A549 (cell line): ENCODE results near the gene CATSPERE. TPM values are rescaled to one million over a fixed set of nuclear protein-coding genes. Genes with fewer than 3 reads are reported as not detected.

Experiments used
- ATAC-seq, 2 experiments: fragments of 200-7000 bp in 1 of 2; fragments of >200 bp in 1 of 2; cut with Nextera tagmentation in 1 of 2; cut with Tn5 transposase in 1 of 2; 3 replicates each; pipeline versions ENCODE4 v1.8.0 to v1.9.1; 2018 to 2020; ENCODE audit warnings: mild to moderate bottlenecking in 1 of 2, moderate library complexity in 1 of 2
- CTCF ChIA-PET: fragments of 300-600 bp; sonication (Branson Sonifier 250); formaldehyde crosslinking; extraction: SDS; loops from one replicate; lab custom pipeline; 2021; ENCODE audit warnings: antibody characterized with exemption, inconsistent platforms; lab: Yijun Ruan, JAX
- POLR2A ChIA-PET: fragments of 350-600 bp; formaldehyde crosslinking; extraction: SDS; loops from one replicate; lab custom pipeline; 2021; ENCODE audit warnings: antibody characterized with exemption, inconsistent platforms; lab: Yijun Ruan, JAX
- DNase-seq, 2 experiments: peaks; one replicate each; pipeline versions ENCODE4 v3.0.0 to v3.0.0-alpha.2; 2011 to 2016; ENCODE audit warnings: low read depth in 1 of 2, low spot score in 1 of 2
- FAIRE-seq: peaks from 2 replicates; lab custom pipeline; 2011; peaks lifted over from hg19 to GRCh38; lab: Jason Lieb, UNC
- H3K27ac ChIP-seq, 2 experiments: fragments of >200 bp; sonication (Bioruptor Twin); formaldehyde crosslinking; 3 replicates each; pipeline ENCODE4 v1.5.1; 2016 to 2017
- H3K4me1 ChIP-seq: fragments of >200 bp; sonication (Bioruptor Twin); formaldehyde crosslinking; 3 replicates; pipeline ENCODE4 v1.6.1; 2016
- H3K4me2 ChIP-seq: fragments of >200 bp; sonication (Bioruptor Twin); formaldehyde crosslinking; 3 replicates; pipeline ENCODE4 v1.6.1; 2016
- H3K4me3 ChIP-seq: fragments of >200 bp; sonication (Bioruptor Twin); formaldehyde crosslinking; 3 replicates; pipeline ENCODE4 v1.5.1; 2016
- H3K9me3 ChIP-seq: fragments of >200 bp; sonication (Bioruptor Twin); formaldehyde crosslinking; 3 replicates; pipeline ENCODE4 v1.6.1; 2016
- ATOH8 ChIP-seq: fragments of 250-450 bp; sonication (Bioruptor Pico); IDR thresholded peaks from 2 replicates; pipeline ENCODE4 v1.5.0; 2020; ENCODE audit warnings: low read depth, mild to moderate bottlenecking, moderate library complexity
- BCL3 ChIP-seq: fragments of >200 bp; sonication (Bioruptor Twin); formaldehyde crosslinking; IDR thresholded peaks from 3 replicates; pipeline ENCODE4 v1.6.1; 2016
- BHLHE40 ChIP-seq: IDR thresholded peaks from 2 replicates; pipeline ENCODE4 v1.6.1; 2012; ENCODE audit warnings: low read depth, low read length, inconsistent platforms
- CBX2 ChIP-seq: fragments of 200-600 bp; sonication (generic); IDR thresholded peaks from 2 replicates; pipeline ENCODE4 v1.6.1; 2016; ENCODE audit warnings: low read depth, mild to moderate bottlenecking, borderline replicate concordance
- CEBPB ChIP-seq, 2 experiments: fragments of >200 bp in 1 of 2; sonication (Bioruptor Twin) in 1 of 2; formaldehyde crosslinking in 1 of 2; IDR thresholded peaks; 2 replicates each; pipeline ENCODE4 v1.6.1; 2012 to 2016
- CHD2 ChIP-seq: fragments of 150-350 bp; IDR thresholded peaks from 2 replicates; pipeline ENCODE4 v1.6.1; 2014; ENCODE audit warnings: low read length; ENCODE audit not compliant: partially characterized antibody
- CHD4 ChIP-seq: fragments of 200-600 bp; sonication (generic); IDR thresholded peaks from 2 replicates; pipeline ENCODE4 v1.6.1; 2016; ENCODE audit warnings: antibody characterized with exemption, mild to moderate bottlenecking, borderline replicate concordance
- E2F6 ChIP-seq: IDR thresholded peaks from 2 replicates; pipeline ENCODE4 v1.6.1; 2012; ENCODE audit warnings: low read depth, borderline replicate concordance
- ESRRA ChIP-seq: fragments of 150-350 bp; IDR thresholded peaks from 2 replicates; pipeline ENCODE4 v1.6.1; 2014; ENCODE audit warnings: mild to moderate bottlenecking, low read length, borderline replicate concordance
- FOXS1 ChIP-seq: fragments of 250-450 bp; sonication (Bioruptor Pico); IDR thresholded peaks from 2 replicates; pipeline ENCODE4 v1.5.0; 2020; ENCODE audit warnings: mild to moderate bottlenecking, moderate library complexity
- HMGXB4 ChIP-seq: fragments of 250-450 bp; sonication (Bioruptor Pico); IDR thresholded peaks from 2 replicates; pipeline ENCODE4 v1.5.0; 2021; ENCODE audit warnings: mild to moderate bottlenecking, moderate library complexity, borderline replicate concordance
- HOXB5 ChIP-seq: fragments of 250-450 bp; sonication (Bioruptor Pico); IDR thresholded peaks from 2 replicates; pipeline ENCODE4 v1.5.0; 2020; ENCODE audit warnings: mild to moderate bottlenecking, moderate library complexity
- JUN ChIP-seq, 2 experiments: fragments of >200 bp; sonication (Bioruptor Twin); formaldehyde crosslinking; IDR thresholded peaks; 2 replicates in 1 of 2; 3 replicates in 1 of 2; pipeline ENCODE4 v1.6.1; 2016 to 2017
- MAFK ChIP-seq: fragments of 450-650 bp; IDR thresholded peaks from 2 replicates; pipeline ENCODE4 v1.6.1; 2014; ENCODE audit not compliant: partially characterized antibody
- MAX ChIP-seq: IDR thresholded peaks from 2 replicates; pipeline ENCODE4 v1.6.1; 2012
- MYC ChIP-seq: IDR thresholded peaks from 2 replicates; pipeline ENCODE4 v1.6.1; 2012; ENCODE audit warnings: mild to moderate bottlenecking, inconsistent platforms, low read length, improper control_type of control experiment, borderline replicate concordance
- NPAS2 ChIP-seq: fragments of 250-450 bp; sonication (Bioruptor Pico); IDR thresholded peaks from 2 replicates; pipeline ENCODE4 v1.8.0; 2022; ENCODE audit warnings: mild to moderate bottlenecking, moderate library complexity, borderline replicate concordance
- PHF8 ChIP-seq: fragments of 200-600 bp; sonication (generic); IDR thresholded peaks from 2 replicates; pipeline ENCODE4 v1.6.1; 2016; ENCODE audit warnings: low read depth, mild to moderate bottlenecking, antibody characterized with exemption, moderate library complexity, borderline replicate concordance
- POLR2A ChIP-seq: IDR thresholded peaks from 2 replicates; pipeline ENCODE4 v1.6.1; 2012; ENCODE audit warnings: mild to moderate bottlenecking, low read length
- POLR2AphosphoS2 ChIP-seq: conservative IDR thresholded peaks from 2 replicates; pipeline ENCODE4 v1.6.1; 2012; ENCODE audit warnings: low read length, improper control_type of control experiment, inconsistent platforms
- RAD21 ChIP-seq, 2 experiments: fragments of >200 bp in 1 of 2; sonication (Bioruptor Twin) in 1 of 2; formaldehyde crosslinking in 1 of 2; IDR thresholded peaks in 1 of 2; conservative IDR thresholded peaks in 1 of 2; 2 replicates in 1 of 2; 3 replicates in 1 of 2; pipeline ENCODE4 v1.6.1; 2012 to 2018; ENCODE audit warnings: inconsistent platforms in 1 of 2
- RARB ChIP-seq: fragments of 250-450 bp; sonication (Bioruptor Pico); IDR thresholded peaks from 2 replicates; pipeline ENCODE4 v1.8.0; 2021; ENCODE audit warnings: mild to moderate bottlenecking, moderate library complexity
- RCOR1 ChIP-seq: fragments of 150-350 bp; IDR thresholded peaks from 2 replicates; pipeline ENCODE4 v1.6.1; 2014; ENCODE audit warnings: antibody characterized with exemption, low read length, low read depth
- REST ChIP-seq: fragments of 200-600 bp; sonication (generic); IDR thresholded peaks from 2 replicates; pipeline ENCODE4 v1.6.1; 2016; ENCODE audit warnings: antibody characterized with exemption, mild to moderate bottlenecking, moderate library complexity
- RFX5 ChIP-seq: fragments of 450-650 bp; IDR thresholded peaks from 2 replicates; pipeline ENCODE4 v1.7.1; 2014; ENCODE audit warnings: antibody characterized with exemption, mild to moderate bottlenecking, moderate library complexity
- SMC3 ChIP-seq: fragments of >200 bp; sonication (Bioruptor Twin); formaldehyde crosslinking; IDR thresholded peaks from 3 replicates; pipeline ENCODE4 v1.6.1; 2018; ENCODE audit warnings: inconsistent platforms
- SREBF2 ChIP-seq: fragments of 450-650 bp; IDR thresholded peaks from 2 replicates; pipeline ENCODE4 v1.6.1; 2014; ENCODE audit warnings: mild to moderate bottlenecking, moderate library complexity
- TP53 ChIP-seq: fragments of 250-450 bp; sonication (Bioruptor Pico); IDR thresholded peaks from 2 replicates; pipeline ENCODE4 v1.5.0; 2021; ENCODE audit warnings: mild to moderate bottlenecking, moderate library complexity
- ZC3H11A ChIP-seq: fragments of 450-650 bp; IDR thresholded peaks from 2 replicates; pipeline ENCODE4 v1.6.1; 2014; ENCODE audit warnings: antibody characterized with exemption, mild to moderate bottlenecking
- ZNF302 ChIP-seq: fragments of 250-450 bp; sonication (Bioruptor Pico); IDR thresholded peaks from 2 replicates; pipeline ENCODE4 v1.9.0; 2021; ENCODE audit warnings: inconsistent platforms, mild to moderate bottlenecking, moderate library complexity
- WGBS: methylation state at CpG from one replicate; pipeline ENCODE4 v1.1.6; 2017; ENCODE audit errors: missing lambda C conversion rate; 5-methylcytosine and 5-hydroxymethylcytosine counted together
- polyA minus RNA-seq: library from RNA; depleted of rRNA, polyadenylated mRNA; stranded (reverse); fragments of >200 nt; gene quantifications from 2 replicates; pipeline ENCODE4 v1.2.3, GENCODE V29; 2011; rRNA and poly(A)+ RNA removed
- polyA plus RNA-seq, 4 experiments: library from polyadenylated mRNA; depleted of rRNA in 3 of 4; stranded (reverse); fragments of >200 nt; fragmentation: RNase III in 1 of 4; extraction: RNeasy Plus Mini Kit Qiagen cat#74134 plus additional on column Dnase treatment in 1 of 4; gene quantifications; 2 replicates in 3 of 4; 3 replicates in 1 of 4; pipeline ENCODE4 v1.2.3, GENCODE V29; 2011 to 2017

The CATSPERE gene
- polyA plus RNA-seq (2011; rRNA removed) (0.43 and 0.63 TPM in 2 replicates), polyA plus RNA-seq (2017; fragmentation: RNase III; extraction: RNeasy Plus Mini Kit Qiagen cat#74134 plus additional on column Dnase treatment) (0.22 to 0.33 TPM (median 0.25 TPM) in 3 replicates), polyA minus RNA-seq (0.49 and 1.2 TPM in 2 replicates)
- 0.03 and 0.04 TPM in 2 replicates for polyA plus RNA-seq (2012; cell fraction: cytosol; rRNA removed)
- 0.07 and 0.12 TPM in 2 replicates for polyA plus RNA-seq (2012; cell fraction: nucleus; rRNA removed)

GRCh38 chr1:244461245-244462071, at the start of gene CATSPERE:
CATSPERE (plus strand) TSS chr1:244461273; CDS start chr1:244461430, 157 bp downstream.
- ChIA-PET POLR2A (interaction anchor here (0.6 to 1.4 kb wide), 9 partner anchors 10 to 1206 kb away, joined by 3 to 7 read pairs (median 5); partner anchors contain the start of genes CEP170 and SDCCAG8), CTCF (interaction anchor here (1.0 to 1.4 kb wide), 2 partner anchors 142 to 335 kb away, joined by 3 to 4 read pairs; no protein-coding TSS in a partner anchor)
- peak; percentile 87 to 94 for DNase-seq
- Histone ChIP-seq H3K27ac (peak within 1 kb of the TSS; percentile 84 to 93), H3K4me2 (peak within 1 kb of the TSS; percentile 89), H3K4me3 (peak within 1 kb of the TSS; percentile 56), H3K9me3 (no peaks in the 10 kb centered on the region), H3K4me1 (peaks cover 15% of the 10 kb centered on the region)
- ATAC-seq: peak; percentile 99
- 26% methylated on average over 34 of the region's 61 CpGs for WGBS
- FAIRE-seq: no peak
- peak; percentile 66 for TF ChIP-seq CHD2
- TF ChIP-seq HMGXB4 (CRISPR knock-in tag): peak; percentile 35; the same call in 1 of the 2 replicates
- 0 out of 2 replicates have a peak, but pooled peaks have one; percentile 21 for TF ChIP-seq RFX5
- no peak for TF ChIP-seq ZC3H11A
- TF ChIP-seq CEBPB (IDR thresholded peaks at IDR 0.05): no peak
- TF ChIP-seq RAD21 (conservative IDR thresholded peaks at IDR 0.05 in 1 of 2, IDR thresholded peaks at IDR 0.05 in 1 of 2): no peak; a peak in 1 of 5 replicates
- TF ChIP-seq CHD4: no peak
- TF ChIP-seq MAX: peak; percentile 95
- peak; percentile 63 for TF ChIP-seq REST
- TF ChIP-seq POLR2AphosphoS2: no peak
- TF ChIP-seq SMC3: peak; percentile 10; the same call in 1 of the 3 replicates
- TF ChIP-seq ESRRA: no peak
- no peak for TF ChIP-seq ATOH8 (CRISPR knock-in tag)
- TF ChIP-seq POLR2A: peak; percentile 83
- TF ChIP-seq RCOR1: no peak
- peak; percentile 45; the same call in 1 of the 2 replicates for TF ChIP-seq MYC
- peak; percentile 84 for TF ChIP-seq PHF8
- no peak for TF ChIP-seq FOXS1
- 0 out of 2 replicates have a peak, but pooled peaks have one; percentile 59 for TF ChIP-seq TP53
- TF ChIP-seq BCL3: peak; percentile 85
- TF ChIP-seq MAFK: no peak
- no peak for TF ChIP-seq CBX2
- TF ChIP-seq HOXB5 (CRISPR knock-in tag): 0 out of 2 replicates have a peak, but pooled peaks have one; percentile 73
- no peak for TF ChIP-seq ZNF302 (CRISPR knock-in tag)
- TF ChIP-seq E2F6: peak; percentile 92
- TF ChIP-seq BHLHE40: no peak
- peak; percentile 90; a peak in 4 of 5 replicates for TF ChIP-seq JUN (IDR thresholded peaks at IDR 0.05)
- no peak for TF ChIP-seq RARB (CRISPR knock-in tag)
- no peak for TF ChIP-seq NPAS2 (CRISPR knock-in tag)
- no peak for TF ChIP-seq SREBF2
